Thyroid gland (tissue), 4 donors: ENCODE results near the gene ADARB1. TPM values are rescaled to one million over a fixed set of nuclear protein-coding genes. Genes with fewer than 3 reads are reported as not detected.

Experiments used
- DNase-seq, 2 donors: peaks; one replicate each; pipeline ENCODE4 v3.0.0-alpha.2; 2019
- H3K27ac ChIP-seq, 3 donors: fragments of 200-600 bp; sonication (generic); 1 replicate in 2 of 3; 2 replicates in 1 of 3; pipeline ENCODE4 v1.5.1; 2016 to 2019; ENCODE audit warnings: mild to moderate bottlenecking in 1 of 3, moderate library complexity in 1 of 3
- H3K27me3 ChIP-seq: fragments of 200-600 bp; sonication (generic); one replicate; pipeline ENCODE4 v1.5.1; 2019
- H3K36me3 ChIP-seq, 2 donors: fragments of 200-600 bp; sonication (generic); one replicate each; pipeline ENCODE4 v1.5.1; 2016 to 2019
- H3K4me1 ChIP-seq, 2 donors: fragments of 200-600 bp; sonication (generic); one replicate each; pipeline ENCODE4 v1.5.1; 2017 to 2019
- H3K4me3 ChIP-seq, 3 donors: fragments of 200-600 bp; sonication (generic); replicated peaks in 1 of 3; 1 replicate in 2 of 3; 2 replicates in 1 of 3; pipeline ENCODE4 v1.5.1; 2016; ENCODE audit warnings: mild to moderate bottlenecking in 1 of 3
- H3K9me3 ChIP-seq: fragments of 200-600 bp; sonication (generic); one replicate; pipeline ENCODE4 v1.5.1; 2017
- POLR2A ChIP-seq, 2 donors: fragments of 450-650 bp; IDR thresholded peaks; one replicate each; pipeline ENCODE4 v1.6.1; 2017; ENCODE audit warnings: antibody characterized with exemption in 2 of 2, mild to moderate bottlenecking in 2 of 2, moderate library complexity in 1 of 2
- WGBS, 2 donors: methylation state at CpG; one replicate each; pipeline ENCODE4 v1.1.5; 2017; 5-methylcytosine and 5-hydroxymethylcytosine counted together
- intact Hi-C: fragments of 100-400 bp; cut with DNase I; formaldehyde crosslinking; loops from one replicate; pipeline ENCODE4 v1.15.1; 2023
- total RNA-seq, 4 donors: library from RNA; depleted of rRNA; stranded (reverse); fragments of >200 nt; gene quantifications; one replicate each; pipeline ENCODE4 v1.2.3, GENCODE V29; 2016
- TF ChIP-seq, protein P1 (sequence below), 6 experiments: fragments of 200-600 bp in 3 of 6; fragments of 450-650 bp in 3 of 6; sonication (generic) in 3 of 6; IDR thresholded peaks; one replicate each; pipeline ENCODE4 v1.5.1; 2016 to 2019; ENCODE audit warnings: antibody characterized with exemption in 6 of 6, mild to moderate bottlenecking in 2 of 6, inconsistent platforms in 1 of 6, moderate library complexity in 1 of 6

Gene ADARB1
- total RNA-seq, 4 donors from 2014 or later = 5.0 to 20.2 (median 10.1) TPM

DNA sequence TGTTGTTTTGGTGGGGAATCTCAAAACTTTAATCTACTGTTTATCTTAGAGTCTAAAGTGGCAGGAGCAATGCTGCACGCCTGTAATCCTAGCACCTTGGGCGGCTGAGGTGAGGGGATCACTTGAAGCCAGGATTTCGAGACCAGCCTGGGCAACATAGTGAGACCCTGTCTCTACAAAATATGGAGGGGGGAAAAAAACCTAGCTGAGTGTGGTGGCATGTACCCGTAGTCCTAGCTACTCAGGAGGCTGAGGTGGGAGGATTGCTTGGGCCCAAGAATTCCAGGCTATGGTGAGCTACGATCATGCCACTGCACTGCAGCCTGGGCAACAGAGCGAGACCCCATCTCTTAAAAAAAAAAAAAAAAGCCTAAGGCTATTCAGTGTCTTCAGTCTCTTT lies 175.2 kb downstream of the ADARB1 start:
- no peak for TF ChIP-seq POLR2A (IDR thresholded peaks at IDR 0.05)
- TF ChIP-seq, protein P1, sequence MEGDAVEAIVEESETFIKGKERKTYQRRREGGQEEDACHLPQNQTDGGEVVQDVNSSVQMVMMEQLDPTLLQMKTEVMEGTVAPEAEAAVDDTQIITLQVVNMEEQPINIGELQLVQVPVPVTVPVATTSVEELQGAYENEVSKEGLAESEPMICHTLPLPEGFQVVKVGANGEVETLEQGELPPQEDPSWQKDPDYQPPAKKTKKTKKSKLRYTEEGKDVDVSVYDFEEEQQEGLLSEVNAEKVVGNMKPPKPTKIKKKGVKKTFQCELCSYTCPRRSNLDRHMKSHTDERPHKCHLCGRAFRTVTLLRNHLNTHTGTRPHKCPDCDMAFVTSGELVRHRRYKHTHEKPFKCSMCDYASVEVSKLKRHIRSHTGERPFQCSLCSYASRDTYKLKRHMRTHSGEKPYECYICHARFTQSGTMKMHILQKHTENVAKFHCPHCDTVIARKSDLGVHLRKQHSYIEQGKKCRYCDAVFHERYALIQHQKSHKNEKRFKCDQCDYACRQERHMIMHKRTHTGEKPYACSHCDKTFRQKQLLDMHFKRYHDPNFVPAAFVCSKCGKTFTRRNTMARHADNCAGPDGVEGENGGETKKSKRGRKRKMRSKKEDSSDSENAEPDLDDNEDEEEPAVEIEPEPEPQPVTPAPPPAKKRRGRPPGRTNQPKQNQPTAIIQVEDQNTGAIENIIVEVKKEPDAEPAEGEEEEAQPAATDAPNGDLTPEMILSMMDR (IDR thresholded peaks at IDR 0.05) = no peak
- H3K27ac ChIP-seq = no peak overlapping the region
- 88 to 93% methylated on average over 6 of the region's 6 CpGs for WGBS, 2 donors

DNA sequence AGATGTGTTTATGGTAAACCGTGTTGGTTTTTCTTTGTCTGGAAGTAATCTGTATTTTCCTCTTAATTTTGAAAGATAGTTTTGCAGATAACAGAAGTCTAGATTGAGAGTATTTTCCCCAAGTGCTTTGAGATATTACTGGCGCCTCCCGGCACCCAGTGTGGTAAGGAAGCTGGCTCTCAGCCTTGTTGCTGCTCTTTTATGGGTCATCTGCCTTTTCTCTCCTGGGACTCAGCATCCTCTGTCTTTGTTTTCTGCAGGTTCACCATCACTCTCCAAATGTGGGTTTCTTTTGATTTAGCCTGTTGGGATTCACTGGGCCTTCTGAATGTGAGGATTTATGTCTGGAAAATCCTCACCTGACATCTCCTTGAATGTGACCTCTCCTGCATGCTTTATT lies 175.9 kb downstream of the ADARB1 start:
- intact Hi-C loops = no loop called here
- Histone ChIP-seq H3K36me3 (no peaks in the 10 kb centered on the region), H3K4me3 (no peak overlapping the region), H3K4me1 (no peaks in the 10 kb centered on the region), H3K27ac (no peak overlapping the region), H3K9me3 (no peaks in the 10 kb centered on the region), H3K27me3 (no peaks in the 10 kb centered on the region)
- DNase-seq = no peak
- WGBS, 2 donors = 93% methylated on average over 3 of the region's 3 CpGs
- TF ChIP-seq POLR2A (IDR thresholded peaks at IDR 0.05) = no peak
- TF ChIP-seq, protein P1 (IDR thresholded peaks at IDR 0.05) = no peak

More for the DNA sequence above, 175.2 kb downstream of the ADARB1 start:
- H3K9me3 ChIP-seq = no peaks in the 10 kb centered on the region
- no peaks in the 10 kb centered on the region for H3K36me3 ChIP-seq
- H3K27me3 ChIP-seq = no peaks in the 10 kb centered on the region
- no peak overlapping the region for H3K4me3 ChIP-seq
- no peak for DNase-seq
- no peaks in the 10 kb centered on the region for H3K4me1 ChIP-seq
- intact Hi-C loops = no loop called here

DNA sequence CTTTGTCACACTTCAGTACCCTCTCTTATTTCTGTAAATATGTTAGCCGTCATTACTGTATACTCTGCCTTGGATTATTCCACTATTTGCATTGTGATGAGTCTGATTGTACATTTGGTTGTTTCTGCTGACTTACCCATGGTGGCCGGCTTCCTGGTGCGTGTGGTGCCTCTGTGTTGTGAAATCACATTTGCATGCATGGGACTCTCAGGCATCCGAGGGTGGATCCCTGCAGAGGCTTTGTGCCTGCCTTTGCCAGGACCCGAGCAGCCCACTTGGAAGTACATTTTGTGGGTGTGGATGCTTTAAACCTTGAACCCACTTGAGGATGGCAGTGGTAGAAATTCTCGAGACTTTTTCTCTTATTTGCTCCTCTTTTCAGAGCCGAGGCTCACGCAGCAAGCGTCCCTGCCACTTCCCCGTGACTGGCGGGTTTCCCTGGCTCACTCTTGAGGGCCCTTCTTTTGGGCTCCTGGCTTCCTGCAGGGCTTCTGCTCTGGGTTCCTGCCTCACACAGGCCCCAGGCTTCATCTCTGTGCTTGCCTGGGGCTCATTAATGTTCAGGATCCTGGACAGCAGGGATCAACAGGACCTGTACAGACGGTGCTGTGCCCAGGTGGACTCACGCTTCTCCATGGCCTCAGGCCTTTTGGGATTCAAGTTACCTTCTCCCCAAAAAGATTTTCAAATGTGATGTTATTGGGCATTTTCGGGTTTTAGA lies 176.7 kb downstream of the ADARB1 start:
- intact Hi-C loops = no loop called here
- H3K4me3 ChIP-seq = no peak overlapping the region
- no peak for DNase-seq
- no peaks in the 10 kb centered on the region for H3K36me3 ChIP-seq
- 94 to 96% methylated on average over 14 of the region's 14 CpGs for WGBS, 2 donors
- no peaks in the 10 kb centered on the region for H3K27me3 ChIP-seq
- no peaks in the 10 kb centered on the region for H3K9me3 ChIP-seq
- no peaks in the 10 kb centered on the region for H3K4me1 ChIP-seq
- H3K27ac ChIP-seq = no peak overlapping the region
- TF ChIP-seq, protein P1 (IDR thresholded peaks at IDR 0.05) = no peak
- TF ChIP-seq POLR2A (IDR thresholded peaks at IDR 0.05) = no peak

DNA sequence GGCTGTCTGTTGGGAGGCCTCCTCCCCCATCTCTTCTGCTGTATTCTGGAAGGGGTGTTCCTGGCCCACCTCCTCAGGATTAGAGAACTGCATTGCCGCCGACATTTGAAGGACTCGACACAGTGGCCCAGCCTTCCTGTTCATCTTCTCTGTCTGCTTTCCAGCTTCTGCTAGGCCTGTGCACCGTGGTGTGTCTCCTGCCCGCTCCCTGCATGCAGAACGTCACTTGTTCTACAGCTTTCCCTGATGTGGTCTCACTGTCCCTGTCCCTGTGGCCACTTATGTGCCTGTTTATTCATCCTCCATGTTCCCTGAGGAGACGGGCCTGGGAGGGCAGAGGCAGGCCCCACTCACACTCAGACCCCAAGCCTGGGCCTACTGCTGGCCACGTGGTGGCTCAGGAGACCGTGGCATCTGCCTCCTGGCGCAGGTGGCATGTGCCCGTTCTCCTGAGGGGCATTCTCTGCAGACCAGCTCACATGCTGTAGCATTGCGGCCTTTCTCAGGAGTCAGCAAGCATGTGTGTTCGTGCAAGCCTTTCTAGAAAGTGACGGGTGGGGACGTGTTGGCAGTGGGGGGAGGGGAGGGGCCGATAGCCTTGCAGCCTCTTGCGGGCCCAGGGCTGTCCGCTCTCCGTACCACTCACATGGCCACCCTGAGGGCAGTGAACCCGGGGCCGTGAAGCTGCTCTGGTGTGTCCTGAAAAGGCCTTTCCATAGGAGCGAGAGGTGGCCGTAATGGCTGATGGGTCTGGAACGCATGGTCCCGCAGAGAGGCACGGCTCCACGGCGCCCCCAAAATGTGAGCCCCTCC lies 177.5 kb downstream of the ADARB1 start:
- TF ChIP-seq POLR2A (IDR thresholded peaks at IDR 0.05) = no peak
- TF ChIP-seq, protein P1 (IDR thresholded peaks at IDR 0.05) = no peak
- intact Hi-C loops = no loop called here
- no peaks in the 10 kb centered on the region for H3K36me3 ChIP-seq
- H3K4me1 ChIP-seq = no peaks in the 10 kb centered on the region
- DNase-seq = no peak
- H3K27me3 ChIP-seq = no peaks in the 10 kb centered on the region
- no peak overlapping the region for H3K4me3 ChIP-seq
- H3K9me3 ChIP-seq = no peaks in the 10 kb centered on the region
- WGBS, 2 donors = 90 to 94% methylated on average over 25 to 26 of the region's 28 CpGs
- no peak overlapping the region for H3K27ac ChIP-seq

DNA sequence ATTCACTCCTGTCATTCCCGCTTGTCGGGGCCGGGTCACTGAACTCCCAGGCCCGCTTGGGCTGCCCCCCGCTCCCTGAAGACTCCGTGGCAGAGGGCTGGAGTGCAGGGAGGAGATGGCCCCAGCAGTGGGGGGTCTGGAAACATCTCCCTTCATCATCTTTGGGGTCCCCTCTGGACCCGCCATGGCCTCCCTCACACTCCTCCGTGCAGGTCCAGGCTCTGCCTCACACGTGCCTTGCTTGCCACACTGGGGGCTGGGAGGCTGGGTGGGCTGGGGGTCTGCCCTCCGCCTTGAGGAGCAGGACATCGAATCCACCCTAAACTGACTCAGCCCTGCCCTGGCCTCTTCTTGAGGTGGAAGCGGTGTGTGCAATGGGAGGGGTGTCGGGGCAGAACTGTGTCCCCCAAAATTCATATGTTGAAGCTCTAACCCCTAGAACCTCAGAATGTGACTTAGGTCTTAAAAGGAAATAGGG lies 178.1 kb downstream of the ADARB1 start:
- no peak overlapping the region for H3K4me3 ChIP-seq
- no peaks in the 10 kb centered on the region for H3K36me3 ChIP-seq
- no peaks in the 10 kb centered on the region for H3K9me3 ChIP-seq
- H3K4me1 ChIP-seq = no peaks in the 10 kb centered on the region
- no peak overlapping the region for H3K27ac ChIP-seq
- no peak for TF ChIP-seq POLR2A (IDR thresholded peaks at IDR 0.05)
- DNase-seq = no peak
- 95 to 97% methylated on average over 12 to 13 of the region's 13 CpGs for WGBS, 2 donors
- H3K27me3 ChIP-seq = no peaks in the 10 kb centered on the region
- intact Hi-C loops = no loop called here
